Fibroblast of peridontal ligament (primary cell): ENCODE results near the gene RYR3.
"Not testable (repeated sequence)": the region's sequence is repeated elsewhere in the genome, so short reads cannot be mapped to it uniquely, and the experiment has no call there.

Experiments used
- DNase-seq: peaks from one replicate; pipeline ENCODE4 v3.0.0-alpha.2; 2010; ENCODE audit errors: extremely low read depth

Gene RYR3

GRCh38 chr15:33768670-33769190 is 458.0 kb downstream of the RYR3 start:
- no peak for DNase-seq

DNA sequence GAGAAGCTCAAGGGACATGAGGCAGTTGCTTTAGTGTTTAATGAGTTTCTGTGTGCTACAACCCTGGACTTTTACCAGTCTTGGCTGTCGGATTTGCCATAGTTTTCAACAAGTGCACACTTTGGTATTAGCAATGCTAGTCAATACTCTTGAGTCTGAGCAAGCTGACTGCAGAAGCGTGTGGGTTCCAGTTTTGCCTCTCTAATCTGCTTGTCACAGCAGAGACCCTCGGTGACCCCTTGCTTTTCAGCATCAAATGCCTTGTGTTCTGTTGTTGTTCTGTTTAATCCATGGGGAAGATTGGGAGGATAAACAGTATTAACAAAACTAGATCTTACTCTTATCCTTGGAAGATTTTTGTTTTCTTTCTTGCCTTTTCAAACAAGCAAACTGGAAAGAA is 463.2 kb downstream of the RYR3 start:
- no peak for DNase-seq

DNA sequence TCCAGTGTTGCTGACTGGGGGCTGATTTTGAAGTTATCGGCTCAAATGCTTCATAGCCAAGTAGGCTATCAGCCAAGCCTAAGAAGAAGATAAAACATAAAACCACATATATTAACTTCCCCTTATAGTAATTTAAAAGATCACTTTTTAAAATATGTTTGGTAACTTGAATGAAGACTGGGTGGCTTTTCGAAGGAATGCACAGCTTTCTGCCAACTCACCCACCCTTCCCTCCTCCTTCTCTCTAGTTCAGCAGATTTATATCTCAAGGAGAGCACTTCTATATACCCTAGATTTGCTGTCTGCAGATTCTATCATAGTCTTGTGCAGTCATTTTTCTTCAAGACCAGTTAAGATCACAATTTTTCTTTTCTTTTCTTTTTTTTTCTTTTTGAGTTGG is 468.1 kb downstream of the RYR3 start:
- no peak for DNase-seq

GRCh38 chr15:33780011-33780768 is 469.4 kb downstream of the RYR3 start:
- DNase-seq, result no peak

GRCh38 chr15:33782966-33783365 is 472.2 kb downstream of the RYR3 start:
- no peak for DNase-seq

DNA sequence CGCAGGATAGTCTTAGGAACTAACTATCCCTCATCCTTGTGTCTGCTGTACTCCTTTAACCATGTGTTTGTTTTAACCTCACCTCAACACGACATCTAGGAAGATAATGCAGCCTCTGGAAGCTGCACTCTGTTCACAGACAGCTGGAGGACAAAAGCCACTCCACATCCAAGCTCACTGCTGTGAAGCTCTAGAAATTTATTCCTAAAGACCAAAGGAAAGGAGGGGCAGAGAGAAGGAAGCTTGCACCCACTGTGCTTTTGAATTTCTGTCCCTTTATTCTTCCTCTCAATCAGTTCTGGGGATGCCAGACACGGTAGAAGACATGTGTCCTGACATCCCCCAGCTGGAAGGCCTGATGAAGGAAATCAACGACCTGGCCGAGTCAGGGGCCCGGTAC is 474.6 kb downstream of the RYR3 start:
- no peak for DNase-seq

DNA sequence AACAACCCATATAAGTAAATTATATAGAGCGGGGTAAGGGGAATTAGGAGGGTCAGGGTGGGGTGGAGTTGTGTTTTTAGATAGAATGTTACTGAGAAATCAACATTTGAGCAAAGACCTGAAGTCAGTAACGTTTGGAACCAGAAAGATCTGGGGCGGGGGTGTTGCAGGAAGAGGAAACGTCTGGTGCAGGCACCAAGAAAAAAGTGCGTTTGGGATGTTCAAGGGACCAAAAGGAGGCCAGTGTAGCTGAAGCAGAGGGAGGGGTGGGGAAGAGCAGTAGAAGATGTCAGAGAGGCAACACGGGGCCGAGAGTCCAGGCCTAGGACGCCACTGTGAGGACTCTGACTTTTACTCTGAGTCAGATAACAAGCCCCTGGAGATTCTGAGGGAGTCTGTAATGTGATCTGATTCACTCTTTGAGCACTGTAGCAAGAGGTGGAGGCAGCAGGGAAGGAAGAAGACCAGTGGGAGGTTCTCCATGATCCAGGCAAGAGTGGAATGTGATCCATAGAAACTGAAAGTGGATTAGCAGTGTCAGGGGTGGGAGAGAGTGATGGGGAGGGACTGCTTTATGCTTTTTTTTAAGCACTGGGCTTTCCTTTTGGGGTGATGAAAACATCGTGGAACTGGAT is 478.3 kb downstream of the RYR3 start:
- peak; percentile 55 for DNase-seq

DNA sequence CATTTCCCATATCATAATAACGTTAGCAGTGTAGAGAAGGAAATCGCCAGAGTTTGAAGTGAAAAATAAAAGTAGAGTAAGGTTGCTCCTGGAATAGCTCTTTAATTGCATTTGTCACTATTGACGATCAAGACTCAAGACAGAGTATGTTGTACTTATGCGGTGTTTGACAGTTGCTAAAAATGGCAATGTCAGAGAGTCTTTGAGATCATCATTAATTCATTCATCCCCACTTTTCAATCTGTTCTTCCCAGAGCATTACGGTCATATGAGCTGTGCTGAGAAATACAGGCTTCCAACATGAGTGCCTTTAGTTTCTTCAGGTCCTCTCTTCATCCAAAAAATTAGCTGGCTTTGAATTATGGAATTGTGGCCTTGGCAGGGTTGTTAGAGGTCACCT is 483.7 kb downstream of the RYR3 start:
- DNase-seq, result no peak

DNA sequence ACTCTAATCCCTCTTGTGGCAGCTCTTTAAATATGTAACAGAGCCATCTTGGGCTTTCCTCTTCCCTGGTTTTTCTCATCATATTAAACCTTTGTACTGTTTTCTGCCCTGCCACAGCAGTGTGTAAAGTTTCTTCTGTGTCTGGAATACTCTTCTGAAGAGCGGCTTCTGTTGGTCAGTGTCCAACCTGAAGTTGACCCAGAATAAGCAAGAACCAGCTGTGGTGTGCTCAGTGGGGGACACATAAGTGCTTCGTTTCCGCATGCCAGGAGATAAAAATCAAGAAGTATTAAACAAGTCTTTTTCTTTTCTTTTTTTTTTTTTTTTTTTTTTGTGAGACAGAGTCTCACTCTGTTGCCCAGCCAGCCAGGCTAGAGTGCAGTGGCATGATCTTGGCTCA is 484.3 kb downstream of the RYR3 start:
- DNase-seq, result no peak

- no peak for DNase-seq
Observed at GRCh38 chr15:33797651-33798050, 486.9 kb downstream of the RYR3 start.

- no peak for DNase-seq
Observed at GRCh38 chr15:33801954-33802353, 491.2 kb downstream of the RYR3 start.

DNA sequence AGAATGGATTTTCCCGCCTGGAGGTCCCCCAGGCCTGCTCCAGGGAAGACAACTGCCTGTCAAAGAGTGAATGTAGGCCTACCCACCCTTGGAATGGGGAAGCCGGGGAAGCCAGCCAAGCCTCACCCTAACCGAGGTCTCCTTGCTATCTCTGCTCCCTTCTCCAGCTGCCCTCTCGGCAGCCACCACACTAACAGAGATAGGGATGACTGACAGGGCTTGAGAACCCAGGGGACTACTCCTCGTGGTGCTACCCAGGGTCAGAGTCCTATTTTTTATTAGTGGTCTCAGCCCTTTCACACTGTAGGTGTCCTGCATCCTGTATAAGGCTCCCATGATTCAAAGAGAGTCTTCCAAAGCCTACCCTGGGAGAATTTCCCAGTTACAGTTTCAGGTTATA is 496.9 kb downstream of the RYR3 start:
- DNase-seq, result no peak

GRCh38 chr15:33808720-33809457 is 498.1 kb downstream of the RYR3 start:
- DNase-seq, result no peak

DNA sequence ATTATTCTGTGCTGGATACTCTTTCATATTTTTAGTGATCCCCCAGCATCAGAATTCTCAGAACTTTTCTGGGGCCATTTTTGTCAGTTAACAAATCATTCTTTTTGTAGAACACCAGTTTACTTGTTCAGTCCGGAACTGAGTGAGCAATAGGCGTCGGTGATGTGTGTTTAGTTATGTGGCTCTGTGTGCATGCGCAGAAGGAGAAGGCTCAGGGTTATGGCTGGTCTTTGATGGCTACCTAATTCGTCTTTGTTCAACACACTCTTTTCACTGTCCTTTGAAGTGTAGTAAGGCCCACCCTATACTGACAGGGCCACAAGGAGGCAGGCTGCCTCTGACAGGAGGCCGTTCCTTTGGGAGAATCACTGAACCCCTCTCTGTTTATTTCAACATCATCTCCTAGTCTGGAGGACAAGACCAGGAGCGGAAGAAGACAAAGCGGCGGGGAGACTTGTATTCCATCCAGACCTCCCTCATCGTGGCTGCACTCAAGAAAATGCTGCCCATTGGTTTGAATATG is 499.4 kb downstream of the RYR3 start:
- DNase-seq, result no peak

DNA sequence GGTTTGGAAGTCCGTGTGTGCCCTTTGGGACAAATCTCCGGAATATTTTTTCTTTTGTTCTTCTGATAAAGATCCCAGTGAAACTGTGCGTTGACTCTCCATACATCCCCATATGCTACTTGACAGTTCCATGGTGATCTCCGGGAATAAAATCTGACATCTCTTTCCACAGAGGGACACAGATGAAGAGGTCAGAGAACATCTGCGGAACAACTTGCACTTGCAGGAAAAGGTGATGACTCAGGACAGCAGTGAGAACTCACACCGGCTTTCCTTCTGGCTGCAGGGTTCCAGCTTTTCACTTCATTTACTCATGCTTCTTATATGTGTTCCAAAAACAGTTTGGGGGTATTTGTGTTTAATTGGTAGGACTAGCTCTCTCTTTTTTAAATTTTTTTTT is 500.0 kb downstream of the RYR3 start:
- DNase-seq, result no peak

DNA sequence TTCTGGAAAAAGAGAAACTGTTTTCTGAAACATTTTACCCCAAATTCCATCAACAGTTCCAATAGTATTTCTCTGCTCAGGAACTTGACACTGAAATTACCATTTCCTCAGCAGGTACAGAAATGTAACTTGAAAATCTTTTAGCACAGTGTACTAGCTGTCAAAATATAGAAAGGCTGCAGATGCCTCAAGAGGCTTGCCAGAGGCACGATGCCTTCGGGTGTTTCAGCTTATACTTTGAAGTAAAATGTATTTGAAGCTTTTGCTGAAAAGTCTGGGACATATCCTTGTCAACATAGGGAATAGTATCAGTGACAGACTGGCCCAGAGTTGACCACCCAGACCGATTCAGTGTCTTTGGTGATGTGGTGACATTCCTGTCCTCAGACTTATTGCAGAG is 503.1 kb downstream of the RYR3 start:
- DNase-seq, result no peak

DNA sequence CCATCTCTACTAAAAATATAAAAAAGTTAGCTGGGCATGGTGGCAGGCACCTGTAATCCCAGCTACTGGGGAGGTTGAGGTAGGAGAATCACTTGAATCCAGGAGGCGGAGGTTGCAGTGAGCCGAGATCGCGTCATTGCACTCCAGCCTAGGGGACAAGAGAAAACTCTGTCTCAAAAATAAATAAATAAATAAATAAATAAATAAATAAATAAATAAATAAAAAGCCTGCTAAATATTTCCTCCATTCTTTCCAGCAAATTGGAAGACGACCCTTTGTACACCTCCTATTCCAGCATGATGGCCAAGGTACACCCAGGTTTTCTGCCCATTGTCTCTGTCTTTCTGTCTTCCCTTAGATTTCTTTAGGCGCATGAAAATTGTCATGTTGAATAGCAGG is 508.7 kb downstream of the RYR3 start:
- DNase-seq, result not testable (repeated sequence)

DNA sequence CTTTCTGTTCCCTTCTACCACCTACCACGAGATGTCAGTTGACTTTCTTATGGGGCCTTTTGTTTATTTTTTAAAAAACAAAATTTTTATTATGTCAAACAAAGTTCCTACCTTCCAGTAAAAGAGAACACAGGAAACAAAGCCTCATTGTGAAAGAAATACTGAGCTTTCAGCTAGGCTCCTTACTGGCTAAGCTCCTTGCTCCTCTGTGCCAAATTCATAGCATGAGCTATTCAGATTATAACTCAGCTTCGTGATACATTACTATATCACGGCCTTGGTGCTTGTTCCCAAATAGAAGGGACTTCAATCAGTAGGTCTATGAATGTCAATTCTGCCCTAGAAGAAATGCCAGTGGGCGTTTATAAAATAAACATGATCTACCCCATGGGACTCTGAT is 511.7 kb downstream of the RYR3 start:
- no peak for DNase-seq

DNA sequence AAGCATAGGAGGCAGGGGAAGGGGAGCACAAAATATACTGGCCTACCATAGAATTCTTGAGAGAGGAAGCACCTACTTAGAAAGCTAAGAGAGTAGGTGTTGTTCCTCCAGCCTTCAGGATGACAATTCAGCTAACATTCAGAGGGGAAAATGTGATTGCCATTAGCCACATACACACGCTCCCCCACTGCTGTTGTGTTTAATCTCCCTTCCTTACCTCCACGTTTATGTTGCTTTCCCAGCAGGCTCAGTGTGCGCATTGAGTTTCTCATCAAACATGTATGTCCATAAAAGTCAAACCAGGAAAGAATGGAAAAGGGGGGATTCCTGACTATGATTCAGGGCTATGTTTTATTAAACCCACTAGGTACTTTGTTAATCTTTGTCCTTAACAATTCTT is 512.4 kb downstream of the RYR3 start:
- DNase-seq, result no peak

- no peak for DNase-seq
Observed at GRCh38 chr15:33825453-33825852, 514.7 kb downstream of the RYR3 start.

DNA sequence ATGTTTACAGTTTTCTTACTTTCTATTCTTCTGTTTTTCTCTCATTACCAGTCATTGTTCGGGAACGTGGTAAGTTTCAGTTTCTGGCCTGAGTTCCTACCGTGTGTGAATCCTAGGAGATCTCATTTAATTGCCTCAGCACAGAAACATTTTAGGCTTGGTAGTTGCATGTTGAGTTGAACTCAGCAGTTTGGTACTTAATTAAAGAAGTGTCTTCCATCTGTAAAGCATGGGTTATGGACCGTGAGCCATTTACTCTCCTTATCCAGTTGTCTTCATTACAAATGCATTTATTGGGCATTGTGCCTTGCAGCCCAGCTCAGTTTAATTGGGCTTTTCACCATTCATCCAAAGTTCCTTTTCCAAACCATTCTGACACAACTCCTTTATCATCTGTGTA is 515.4 kb downstream of the RYR3 start:
- no peak for DNase-seq

GRCh38 chr15:33830351-33830750 is 519.6 kb downstream of the RYR3 start:
- no peak for DNase-seq

DNA sequence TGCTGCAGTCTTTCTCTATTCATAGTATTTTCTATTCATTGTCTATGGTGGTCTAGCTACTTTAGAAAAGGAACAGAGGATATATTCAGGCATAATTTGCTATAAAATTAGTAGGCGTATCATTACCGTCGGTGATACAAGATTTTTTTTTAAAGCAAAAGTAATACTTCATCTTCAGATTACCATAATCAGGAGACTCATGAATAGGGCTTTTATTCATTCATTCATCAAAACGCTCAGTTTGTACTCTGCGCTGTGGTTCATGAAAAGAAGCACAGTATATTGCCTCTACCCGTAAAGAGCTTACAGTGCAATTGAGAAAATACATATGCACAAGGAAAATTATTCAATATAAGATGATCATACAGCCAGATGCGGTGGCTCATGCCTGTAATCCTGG is 520.9 kb downstream of the RYR3 start:
- no peak for DNase-seq
